Glomerular endothelial cell (primary cell): Measurements from ENCODE around the gene EGFLAM. TPM values are rescaled to one million over a fixed set of nuclear protein-coding genes. Genes with fewer than 3 reads are reported as not detected.
A peak's percentile ranks its signal among the peaks of the same experiment; 100 is the strongest.
"Not testable (repeated sequence)": the region's sequence is repeated elsewhere in the genome, so short reads cannot be mapped to it uniquely, and the experiment has no call there.

Experiments
- DNase-seq: peaks from one replicate; pipeline ENCODE4 v3.0.0-alpha.2; 2011; ENCODE audit warnings: low read depth, low spot score; ENCODE audit errors: extremely low read depth
- total RNA-seq: library from RNA; depleted of rRNA; stranded (reverse); fragments of >200 nt; gene quantifications from 2 replicates; pipeline ENCODE4 v1.2.3, GENCODE V29; 2015

The EGFLAM gene
- total RNA-seq, 1 donor from 2014 or later: 1.2 TPM

- DNase-seq: no peak
These were observed 155.3 kb downstream of the EGFLAM start for GRCh38 chr5:38413696-38414095.

GRCh38 chr5:38414348-38414747 lies 156.0 kb downstream of the EGFLAM start:
- no peak for DNase-seq

- DNase-seq: not testable (repeated sequence)
These were observed 157.4 kb downstream of the EGFLAM start for GRCh38 chr5:38415772-38416171.

GRCh38 chr5:38417658-38418017 lies 159.3 kb downstream of the EGFLAM start:
- no peak for DNase-seq

- DNase-seq: no peak
These were observed 161.9 kb downstream of the EGFLAM start for GRCh38 chr5:38420246-38420645.

- peak; percentile 62 for DNase-seq
These were observed 162.5 kb downstream of the EGFLAM start for GRCh38 chr5:38420691-38421390.

GRCh38 chr5:38422622-38423021 lies 164.3 kb downstream of the EGFLAM start:
- DNase-seq: no peak

- DNase-seq: no peak
These were observed 165.2 kb downstream of the EGFLAM start for GRCh38 chr5:38423276-38424147.

GRCh38 chr5:38424148-38425060 lies 166.0 kb downstream of the EGFLAM start:
- no peak for DNase-seq

GRCh38 chr5:38426490-38426889 lies 168.1 kb downstream of the EGFLAM start:
- no peak for DNase-seq

- no peak for DNase-seq
These were observed 168.9 kb downstream of the EGFLAM start for GRCh38 chr5:38426986-38427950.

GRCh38 chr5:38431242-38431853 lies 173.0 kb downstream of the EGFLAM start:
- DNase-seq: no peak

- no peak for DNase-seq
These were observed 175.0 kb downstream of the EGFLAM start for GRCh38 chr5:38433160-38433861.

GRCh38 chr5:38434966-38435705 lies 176.8 kb downstream of the EGFLAM start:
- DNase-seq: no peak

GRCh38 chr5:38438757-38439156 lies 180.4 kb downstream of the EGFLAM start:
- DNase-seq: no peak

- DNase-seq: no peak
These were observed 183.3 kb downstream of the EGFLAM start for GRCh38 chr5:38441453-38442246.

- no peak for DNase-seq
These were observed 183.9 kb downstream of the EGFLAM start for GRCh38 chr5:38442247-38442573.
